Stimulated activated CD4-positive, alpha-beta T cell treated with anti-CD3 and anti-CD28 coated beads, Interleukin-15, amount 100 ng/mL, for 24 hours (primary cell): ENCODE results near the gene KCNS1.
A peak's percentile ranks its signal among the peaks of the same experiment; 100 is the strongest.

Experiments
- DNase-seq: peaks from one replicate; pipeline ENCODE4 v3.0.0-alpha.2; 2020

KCNS1 gene

GRCh38 chr20:45109634-45110033 lies 8.7 kb upstream of the KCNS1 start:
- DNase-seq: no peak

- no peak for DNase-seq
These were observed 4.4 kb upstream of the KCNS1 start for GRCh38 chr20:45105317-45105716.

GRCh38 chr20:45104786-45105185 lies 3.9 kb upstream of the KCNS1 start:
- DNase-seq: no peak

- DNase-seq: no peak
These were observed 2.1 kb upstream of the KCNS1 start for GRCh38 chr20:45103072-45103471.

GRCh38 chr20:45101333-45101850 lies 465 bp upstream of the KCNS1 start:
- DNase-seq: no peak

- peak; percentile 50 for DNase-seq
These were observed 2.7 kb downstream of the KCNS1 start for GRCh38 chr20:45098103-45098773.

GRCh38 chr20:45097485-45098102 lies 3.3 kb downstream of the KCNS1 start:
- peak; percentile 72 for DNase-seq

GRCh38 chr20:45096781-45097180 lies 4.1 kb downstream of the KCNS1 start:
- no peak for DNase-seq

- DNase-seq: peak; percentile 71
These were observed 5.1 kb downstream of the KCNS1 start for GRCh38 chr20:45095805-45096238.

- DNase-seq: no peak
These were observed 5.9 kb downstream of the KCNS1 start for GRCh38 chr20:45094864-45095574.

- no peak for DNase-seq
These were observed 6.7 kb downstream of the KCNS1 start for GRCh38 chr20:45094201-45094600.

GRCh38 chr20:45092898-45093297 lies 8.0 kb downstream of the KCNS1 start:
- no peak for DNase-seq

- no peak for DNase-seq
These were observed 9.6 kb downstream of the KCNS1 start for GRCh38 chr20:45091366-45091765.

GRCh38 chr20:45090481-45090880 lies 10.4 kb downstream of the KCNS1 start:
- DNase-seq: no peak

- no peak for DNase-seq
These were observed 12.7 kb downstream of the KCNS1 start for GRCh38 chr20:45088247-45088646.

GRCh38 chr20:45087814-45088213 lies 13.1 kb downstream of the KCNS1 start:
- no peak for DNase-seq

- DNase-seq: no peak
These were observed 13.7 kb downstream of the KCNS1 start for GRCh38 chr20:45087097-45087790.

- DNase-seq: no peak
These were observed 15.1 kb downstream of the KCNS1 start for GRCh38 chr20:45085867-45086266.

GRCh38 chr20:45085289-45085688 lies 15.6 kb downstream of the KCNS1 start:
- no peak for DNase-seq

GRCh38 chr20:45083127-45083526 lies 17.8 kb downstream of the KCNS1 start:
- DNase-seq: no peak

GRCh38 chr20:45082468-45082867 lies 18.5 kb downstream of the KCNS1 start:
- DNase-seq: no peak

- no peak for DNase-seq
These were observed 19.9 kb downstream of the KCNS1 start for GRCh38 chr20:45080867-45081624.

GRCh38 chr20:45077559-45077958 lies 23.4 kb downstream of the KCNS1 start:
- DNase-seq: no peak
